GM19397 (cell line): Measurements from ENCODE around the gene SLC25A10.
A peak's percentile ranks its signal among the peaks of the same experiment; 100 is the strongest.
"Not testable (repeated sequence)": the region's sequence is repeated elsewhere in the genome, so short reads cannot be mapped to it uniquely, and the experiment has no call there.

Experiments
- ATAC-seq: cut with Tn5 transposase; IDR thresholded peaks from one replicate; pipeline ENCODE4 v1.9.1; 2021; ENCODE audit warnings: mild to moderate bottlenecking, moderate library complexity; ENCODE audit not compliant: unreplicated experiment

The SLC25A10 gene

GRCh38 chr17:81711814-81712467, at the start of gene SLC25A10:
TSS of gene SLC25A10 (plus strand) at chr17:81712284. CDS start at chr17:81712427, 143 bp downstream.
- ATAC-seq = peak; percentile 77

- ATAC-seq = no peak
Observed at GRCh38 chr17:81664051-81664470, 48.0 kb upstream of the SLC25A10 start.

- peak; percentile 4 for ATAC-seq
Observed at GRCh38 chr17:81665205-81666091, 46.6 kb upstream of the SLC25A10 start.

- no peak for ATAC-seq
Observed at GRCh38 chr17:81666092-81666341, 46.1 kb upstream of the SLC25A10 start.

GRCh38 chr17:81666342-81667191, 45.5 kb upstream of the SLC25A10 start, which contains the start of the genes CCDC137 and OXLD1:
TSS of gene CCDC137 (plus strand) at chr17:81666737. CDS start at chr17:81666767, 30 bp downstream.
TSS of gene OXLD1 (minus strand) at chr17:81666605. CDS start at chr17:81666577, 28 bp downstream.
- peak; percentile 92 for ATAC-seq

GRCh38 chr17:81667754-81668153, 44.3 kb upstream of the SLC25A10 start:
- no peak for ATAC-seq

- no peak for ATAC-seq
Observed at GRCh38 chr17:81672504-81672903, 39.6 kb upstream of the SLC25A10 start.

GRCh38 chr17:81672954-81673353, 39.1 kb upstream of the SLC25A10 start:
- no peak for ATAC-seq

GRCh38 chr17:81673561-81674258, 38.4 kb upstream of the SLC25A10 start:
- no peak for ATAC-seq

GRCh38 chr17:81675515-81676221, 36.4 kb upstream of the SLC25A10 start:
- ATAC-seq = not testable (repeated sequence)

- ATAC-seq = no peak
Observed at GRCh38 chr17:81676906-81677305, 35.2 kb upstream of the SLC25A10 start.

- no peak for ATAC-seq
Observed at GRCh38 chr17:81680150-81680549, 31.9 kb upstream of the SLC25A10 start.

- ATAC-seq = no peak
Observed at GRCh38 chr17:81681672-81682071, 30.4 kb upstream of the SLC25A10 start.

- ATAC-seq = no peak
Observed at GRCh38 chr17:81682565-81683207, 29.4 kb upstream of the SLC25A10 start.

- ATAC-seq = peak; percentile 1
Observed at GRCh38 chr17:81683208-81683583, 28.9 kb upstream of the SLC25A10 start.

- ATAC-seq = peak; percentile 83
Observed at GRCh38 chr17:81683584-81684441, 28.3 kb upstream of the SLC25A10 start, which contains the start of the genes ARL16 and HGS. TSS of gene ARL16 (minus strand) at chr17:81683797. CDS start at chr17:81683753, 44 bp downstream. TSS of gene HGS (plus strand) at chr17:81684011. CDS start at chr17:81684067, 56 bp downstream.

GRCh38 chr17:81684442-81684911, 27.6 kb upstream of the SLC25A10 start:
- no peak for ATAC-seq

GRCh38 chr17:81685108-81685507, 27.0 kb upstream of the SLC25A10 start:
- ATAC-seq = no peak
